GM12878 (cell line): ENCODE results near the gene ABCC4. TPM values are rescaled to one million over a fixed set of nuclear protein-coding genes. Genes with fewer than 3 reads are reported as not detected.

ENCODE experiments used
- ATAC-seq: fragments of 200-7000 bp; cut with Tn5 transposase; 3 replicates; pipeline ENCODE4 v1.9.1; 2020; ENCODE audit warnings: mild to moderate bottlenecking, moderate library complexity
- BruUV-seq: library from RNA; stranded (reverse); fragments of 400-500 nt; replicated peaks from 2 replicates; lab custom pipeline; 2021; lab: Mats Ljungman, UMichigan
- CTCF ChIA-PET: fragments of 300-600 bp; sonication (Branson Sonifier 250); formaldehyde crosslinking; extraction: SDS; loops from one replicate; lab custom pipeline; 2021; ENCODE audit warnings: inconsistent platforms; lab: Yijun Ruan, JAX
- POLR2A ChIA-PET: fragments of 350-600 bp; formaldehyde crosslinking; extraction: SDS; loops from one replicate; lab custom pipeline; 2021; ENCODE audit warnings: inconsistent platforms; lab: Charles Lee
- RAD21 ChIA-PET: fragments of 300-600 bp; sonication (Branson Sonifier 250); formaldehyde crosslinking; loops from one replicate; lab custom pipeline; 2023; ENCODE audit warnings: antibody characterized with exemption; ENCODE audit not compliant: unreplicated experiment; lab: Charles Lee
- SMC1A ChIA-PET: fragments of 300-600 bp; sonication (Branson Sonifier 250); formaldehyde crosslinking; loops from one replicate; lab custom pipeline; 2023; ENCODE audit not compliant: unreplicated experiment, uncharacterized antibody; lab: Charles Lee
- DNase-seq: peaks from one replicate; pipeline ENCODE4 v3.0.0-alpha.2; 2011; ENCODE audit warnings: low read depth, low spot score
- FAIRE-seq: peaks from 3 replicates; lab custom pipeline; 2011; peaks lifted over from hg19 to GRCh38; lab: Jason Lieb, UNC
- H2AFZ ChIP-seq: 2 replicates; pipeline ENCODE4 v1.6.0; 2011; ENCODE audit warnings: low read depth, low read length, control low read depth; ENCODE audit not compliant: control insufficient read depth
- H3K27ac ChIP-seq: 2 replicates; pipeline ENCODE4 v1.5.1; 2011; ENCODE audit warnings: control low read depth; ENCODE audit not compliant: control insufficient read depth, insufficient read depth
- H3K27me3 ChIP-seq, 2 experiments: replicated peaks in 1 of 2; 2 replicates each; pipeline versions ENCODE4 v1.6.0 to v1.6.1; 2011; ENCODE audit warnings: low read length in 1 of 2; ENCODE audit not compliant: control insufficient read depth in 2 of 2, insufficient read depth in 2 of 2
- H3K36me3 ChIP-seq, 2 experiments: 2 replicates each; pipeline ENCODE4 v1.5.1; 2011; ENCODE audit warnings: low read length in 1 of 2; ENCODE audit not compliant: control insufficient read depth in 2 of 2, insufficient read depth in 2 of 2
- H3K4me1 ChIP-seq: 2 replicates; pipeline ENCODE4 v1.6.1; 2011; ENCODE audit warnings: mild to moderate bottlenecking, low read length, moderate library complexity, mixed read lengths; ENCODE audit not compliant: control insufficient read depth, insufficient read depth
- H3K4me2 ChIP-seq: 2 replicates; pipeline ENCODE4 v1.6.0; 2011; ENCODE audit warnings: control low read depth; ENCODE audit not compliant: control insufficient read depth, insufficient read depth
- H3K4me3 ChIP-seq: fragments of 200-600 bp; sonication (generic); 2 replicates; pipeline ENCODE4 v1.5.1; 2016
- H3K79me2 ChIP-seq: 2 replicates; pipeline ENCODE4 v1.6.0; 2011; ENCODE audit warnings: low read length; ENCODE audit not compliant: control insufficient read depth, insufficient read depth
- H3K9ac ChIP-seq: 2 replicates; pipeline ENCODE4 v1.8.0; 2011; ENCODE audit warnings: low read length, control low read depth, mixed read lengths; ENCODE audit not compliant: control insufficient read depth, insufficient read depth
- H3K9me3 ChIP-seq: replicated peaks from 3 replicates; pipeline ENCODE4 v1.5.1; 2011; ENCODE audit warnings: mild to moderate bottlenecking, low read length; ENCODE audit not compliant: control insufficient read depth, insufficient read depth
- H4K20me1 ChIP-seq: 2 replicates; pipeline ENCODE4 v1.6.0; 2011; ENCODE audit not compliant: control insufficient read depth, insufficient read depth
- CBFB ChIP-seq: IDR thresholded peaks from 2 replicates; pipeline ENCODE4 v1.6.1; 2016; ENCODE audit warnings: antibody characterized with exemption, low read depth
- EED ChIP-seq: sonication (generic); IDR thresholded peaks from 2 replicates; pipeline ENCODE4 v1.6.1; 2016; ENCODE audit warnings: antibody characterized with exemption, low read depth
- ETV6 ChIP-seq, 2 experiments: fragments of 450-650 bp in 1 of 2; IDR thresholded peaks in 1 of 2; conservative IDR thresholded peaks in 1 of 2; 2 replicates each; pipeline ENCODE4 v1.6.1; 2014; ENCODE audit warnings: antibody characterized with exemption in 1 of 2, borderline replicate concordance in 1 of 2, low read depth in 1 of 2, mild to moderate bottlenecking in 1 of 2, moderate library complexity in 1 of 2
- LARP7 ChIP-seq: fragments of 450-650 bp; IDR thresholded peaks from 2 replicates; pipeline ENCODE4 v1.6.1; 2017; ENCODE audit warnings: mild to moderate bottlenecking
- WGBS: methylation state at CpG from one replicate; pipeline ENCODE4 v1.1.6; 2016; ENCODE audit warnings: low lambda C conversion rate; ENCODE audit not compliant: insufficient replicate concordance, insufficient coverage; ENCODE audit errors: missing lambda C conversion rate; 5-methylcytosine and 5-hydroxymethylcytosine counted together
- in situ Hi-C: fragments of 300-500 bp; cut with MboI; formaldehyde crosslinking; loops from 9 replicates; pipeline ENCODE4 v1.14.3; 2018; ENCODE audit warnings: mixed read lengths
- intact Hi-C: fragments of 100-400 bp; cut with micrococcal nuclease; formaldehyde crosslinking; loops from one replicate; pipeline ENCODE4 v1.14.2; 2022; ENCODE audit not compliant: unreplicated experiment
- polyA plus RNA-seq, 11 experiments: library from polyadenylated mRNA; depleted of rRNA in 4 of 11; unstranded in 6 of 11; stranded (reverse) in 5 of 11; fragments of >200 nt; fragmentation: Nextera tagmentation in 4 of 11; fragmentation: Illumina TruSeq in 1 of 11; extraction: Ambion mirVana in 4 of 11; extraction: Trizol in 1 of 11; gene quantifications; 1 replicate in 1 of 11; 2 replicates in 10 of 11; pipeline versions ENCODE4 v1.2.1 to v1.2.3, GENCODE V29; 2011 to 2016; ENCODE audit warnings: inconsistent platforms in 2 of 11, missing spikeins in 2 of 11, low read depth in 1 of 11
- total RNA-seq, 4 experiments: library from RNA; depleted of rRNA in 3 of 4; stranded (reverse); fragments of >200 nt in 3 of 4; fragmentation: Illumina TruSeq in 1 of 4; extraction: Trizol in 1 of 4; gene quantifications; 2 replicates each; pipeline versions ENCODE4 v1.2.1 to v1.2.3, GENCODE V29; 2013 to 2021
- TF ChIP-seq, protein P1 (sequence below): IDR thresholded peaks from 2 replicates; pipeline ENCODE4 v1.6.1; 2012; ENCODE audit warnings: mild to moderate bottlenecking, low read depth, low read length
- TF ChIP-seq, protein P2 (sequence below): IDR thresholded peaks from 2 replicates; pipeline ENCODE4 v1.6.1; 2012; ENCODE audit warnings: low read depth, low read length, improper control_type of control experiment
- TF ChIP-seq, protein P3 (sequence below): fragments of 450-650 bp; conservative IDR thresholded peaks from 2 replicates; pipeline ENCODE4 v1.6.1; 2017; ENCODE audit warnings: mild to moderate bottlenecking, moderate library complexity

ABCC4 gene
- total and polyA plus RNA-seq, 10 of the 15 experiments (the other 5 are each of a cell fraction or from before 2014, with no cell fraction given) = 7.2 to 44.4 (median 24.1) TPM

DNA sequence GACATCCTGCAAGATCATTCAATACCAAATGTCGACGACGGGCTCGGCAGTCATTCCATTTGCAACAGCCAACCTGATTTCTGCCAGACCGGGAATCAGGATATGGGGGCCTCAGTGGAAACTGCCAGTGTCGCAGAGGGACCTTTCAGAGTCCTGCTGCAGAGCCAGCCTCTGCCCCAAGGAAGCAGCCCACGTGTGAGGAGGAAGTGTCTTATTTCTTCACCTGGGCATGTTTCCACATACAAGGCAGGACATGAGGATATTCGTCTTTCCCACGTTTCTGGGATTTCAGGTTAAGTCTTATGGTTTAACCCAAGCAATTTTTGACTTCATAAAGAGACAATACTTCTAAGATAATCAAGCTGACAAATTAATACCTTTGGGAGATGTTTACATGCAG, 69.9 kb downstream of the ABCC4 start:
- Histone ChIP-seq H3K9me3 (no peaks in the 10 kb centered on the region), H3K27me3 (no peaks in the 10 kb centered on the region), H3K9ac (no peak overlapping the region), H3K36me3 (peaks cover 1 to 11% of the 10 kb centered on the region in 2 experiments; a peak in 2 of 4 replicates), H2AFZ (no peak overlapping the region), H3K79me2 (peaks cover 25% of the 10 kb centered on the region), H3K4me1 (peaks cover 48% of the 10 kb centered on the region), H4K20me1 (no peaks in the 10 kb centered on the region), H3K4me3 (no peak overlapping the region), H3K4me2 (no peak overlapping the region), H3K27ac (no peak overlapping the region)
- ChIA-PET CTCF (interaction anchor here (1.3 to 1.5 kb wide), 2 partner anchors 66 to 150 kb away, joined by 4 to 5 read pairs; no protein-coding TSS in a partner anchor), SMC1A (interaction anchor here (0.7 to 9.7 kb wide), 6 partner anchors 8 to 68 kb away, joined by 3 to 109 read pairs (median 4); no protein-coding TSS in a partner anchor), RAD21 (interaction anchor here (1.5 kb wide), 1 partner anchor 9 kb away, joined by 6 read pairs; no protein-coding TSS in a partner anchor), POLR2A (interaction anchor here (0.6 to 3.4 kb wide), 5 partner anchors 9 to 69 kb away, joined by 3 to 18 read pairs (median 4); no protein-coding TSS in a partner anchor)
- WGBS = 87% methylated on average over 9 of the region's 9 CpGs
- TF ChIP-seq, protein P1, sequence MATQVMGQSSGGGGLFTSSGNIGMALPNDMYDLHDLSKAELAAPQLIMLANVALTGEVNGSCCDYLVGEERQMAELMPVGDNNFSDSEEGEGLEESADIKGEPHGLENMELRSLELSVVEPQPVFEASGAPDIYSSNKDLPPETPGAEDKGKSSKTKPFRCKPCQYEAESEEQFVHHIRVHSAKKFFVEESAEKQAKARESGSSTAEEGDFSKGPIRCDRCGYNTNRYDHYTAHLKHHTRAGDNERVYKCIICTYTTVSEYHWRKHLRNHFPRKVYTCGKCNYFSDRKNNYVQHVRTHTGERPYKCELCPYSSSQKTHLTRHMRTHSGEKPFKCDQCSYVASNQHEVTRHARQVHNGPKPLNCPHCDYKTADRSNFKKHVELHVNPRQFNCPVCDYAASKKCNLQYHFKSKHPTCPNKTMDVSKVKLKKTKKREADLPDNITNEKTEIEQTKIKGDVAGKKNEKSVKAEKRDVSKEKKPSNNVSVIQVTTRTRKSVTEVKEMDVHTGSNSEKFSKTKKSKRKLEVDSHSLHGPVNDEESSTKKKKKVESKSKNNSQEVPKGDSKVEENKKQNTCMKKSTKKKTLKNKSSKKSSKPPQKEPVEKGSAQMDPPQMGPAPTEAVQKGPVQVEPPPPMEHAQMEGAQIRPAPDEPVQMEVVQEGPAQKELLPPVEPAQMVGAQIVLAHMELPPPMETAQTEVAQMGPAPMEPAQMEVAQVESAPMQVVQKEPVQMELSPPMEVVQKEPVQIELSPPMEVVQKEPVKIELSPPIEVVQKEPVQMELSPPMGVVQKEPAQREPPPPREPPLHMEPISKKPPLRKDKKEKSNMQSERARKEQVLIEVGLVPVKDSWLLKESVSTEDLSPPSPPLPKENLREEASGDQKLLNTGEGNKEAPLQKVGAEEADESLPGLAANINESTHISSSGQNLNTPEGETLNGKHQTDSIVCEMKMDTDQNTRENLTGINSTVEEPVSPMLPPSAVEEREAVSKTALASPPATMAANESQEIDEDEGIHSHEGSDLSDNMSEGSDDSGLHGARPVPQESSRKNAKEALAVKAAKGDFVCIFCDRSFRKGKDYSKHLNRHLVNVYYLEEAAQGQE = no peak
- TF ChIP-seq, protein P2, sequence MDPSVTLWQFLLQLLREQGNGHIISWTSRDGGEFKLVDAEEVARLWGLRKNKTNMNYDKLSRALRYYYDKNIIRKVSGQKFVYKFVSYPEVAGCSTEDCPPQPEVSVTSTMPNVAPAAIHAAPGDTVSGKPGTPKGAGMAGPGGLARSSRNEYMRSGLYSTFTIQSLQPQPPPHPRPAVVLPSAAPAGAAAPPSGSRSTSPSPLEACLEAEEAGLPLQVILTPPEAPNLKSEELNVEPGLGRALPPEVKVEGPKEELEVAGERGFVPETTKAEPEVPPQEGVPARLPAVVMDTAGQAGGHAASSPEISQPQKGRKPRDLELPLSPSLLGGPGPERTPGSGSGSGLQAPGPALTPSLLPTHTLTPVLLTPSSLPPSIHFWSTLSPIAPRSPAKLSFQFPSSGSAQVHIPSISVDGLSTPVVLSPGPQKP = no peak
- TF ChIP-seq ETV6 (conservative IDR thresholded peaks at IDR 0.05 in 1 of 2, IDR thresholded peaks at IDR 0.05 in 1 of 2; ENCODE audit: borderline replicate concordance in 1 of 2, low read depth in 1 of 2) (no peak), LARP7 (no peak), CBFB (no peak), EED (no peak)
- TF ChIP-seq, protein P3, sequence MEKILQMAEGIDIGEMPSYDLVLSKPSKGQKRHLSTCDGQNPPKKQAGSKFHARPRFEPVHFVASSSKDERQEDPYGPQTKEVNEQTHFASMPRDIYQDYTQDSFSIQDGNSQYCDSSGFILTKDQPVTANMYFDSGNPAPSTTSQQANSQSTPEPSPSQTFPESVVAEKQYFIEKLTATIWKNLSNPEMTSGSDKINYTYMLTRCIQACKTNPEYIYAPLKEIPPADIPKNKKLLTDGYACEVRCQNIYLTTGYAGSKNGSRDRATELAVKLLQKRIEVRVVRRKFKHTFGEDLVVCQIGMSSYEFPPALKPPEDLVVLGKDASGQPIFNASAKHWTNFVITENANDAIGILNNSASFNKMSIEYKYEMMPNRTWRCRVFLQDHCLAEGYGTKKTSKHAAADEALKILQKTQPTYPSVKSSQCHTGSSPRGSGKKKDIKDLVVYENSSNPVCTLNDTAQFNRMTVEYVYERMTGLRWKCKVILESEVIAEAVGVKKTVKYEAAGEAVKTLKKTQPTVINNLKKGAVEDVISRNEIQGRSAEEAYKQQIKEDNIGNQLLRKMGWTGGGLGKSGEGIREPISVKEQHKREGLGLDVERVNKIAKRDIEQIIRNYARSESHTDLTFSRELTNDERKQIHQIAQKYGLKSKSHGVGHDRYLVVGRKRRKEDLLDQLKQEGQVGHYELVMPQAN = no peak
- DNase-seq (no peak), ATAC-seq (no peak), FAIRE-seq (no peak)
- intact Hi-C loops (no loop called here), in situ Hi-C loops (no loop called here)
- no TSS peak for BruUV-seq
